Testis (tissue), 3 donors: ENCODE data around the gene ZNF524. TPM values are rescaled to one million over a fixed set of nuclear protein-coding genes. Genes with fewer than 3 reads are reported as not detected.

Experiments
- DNase-seq: peaks from one replicate; pipeline ENCODE4 v3.0.0-alpha.2; 2019
- H3K27ac ChIP-seq, 2 donors: fragments of 200-600 bp; sonication (generic); one replicate each; pipeline ENCODE4 v1.5.1; 2019
- H3K27me3 ChIP-seq: fragments of 200-600 bp; sonication (generic); one replicate; pipeline ENCODE4 v1.5.1; 2019
- H3K36me3 ChIP-seq: fragments of 200-600 bp; sonication (generic); one replicate; pipeline ENCODE4 v1.5.1; 2017; ENCODE audit warnings: low read depth; ENCODE audit errors: missing control alignments
- H3K4me1 ChIP-seq: fragments of 200-600 bp; sonication (generic); one replicate; pipeline ENCODE4 v1.5.1; 2019
- H3K4me3 ChIP-seq, 2 donors: fragments of 200-600 bp; sonication (generic); one replicate each; pipeline ENCODE4 v1.5.1; 2017 to 2019
- H3K9me3 ChIP-seq: fragments of 200-600 bp; sonication (generic); one replicate; pipeline ENCODE4 v1.5.1; 2017
- POLR2A ChIP-seq: fragments of 450-650 bp; IDR thresholded peaks from one replicate; pipeline ENCODE4 v1.6.1; 2017; ENCODE audit warnings: antibody characterized with exemption, mild to moderate bottlenecking, moderate library complexity
- WGBS, 2 donors: methylation state at CpG; one replicate each; pipeline ENCODE4 v1.1.5; 2018; 5-methylcytosine and 5-hydroxymethylcytosine counted together
- intact Hi-C: fragments of 100-400 bp; cut with DNase I; formaldehyde crosslinking; loops from one replicate; pipeline ENCODE4 v1.15.1; 2023; ENCODE audit warnings: low total_unique reads
- polyA plus RNA-seq: library from polyadenylated mRNA; stranded (reverse); fragments of 350-450 nt; fragmentation: Illumina TruSeq; extraction: RNeasy Lipid Tissue Mini Kit (QIAGEN cat#74804); gene quantifications from one replicate; pipeline ENCODE4 v1.2.3, GENCODE V29; 2014; ENCODE audit warnings: low read depth, low replicate concordance; ENCODE audit not compliant: insufficient read depth
- total RNA-seq, 2 donors: library from RNA; depleted of rRNA; stranded (reverse); fragments of >200 nt; gene quantifications; one replicate each; pipeline ENCODE4 v1.2.3, GENCODE V29; 2016
- TF ChIP-seq, protein P1 (sequence below), 3 experiments: fragments of 450-650 bp in 2 of 3; fragments of 200-600 bp in 1 of 3; sonication (generic) in 1 of 3; IDR thresholded peaks; one replicate each; pipeline ENCODE4 v1.5.1; 2016 to 2019; ENCODE audit warnings: antibody characterized with exemption in 3 of 3, mild to moderate bottlenecking in 2 of 3, moderate library complexity in 1 of 3

ZNF524 gene
- total and polyA plus RNA-seq, 3 donors from 2014 or later = 8.5 to 29.4 (median 25.0) TPM

DNA sequence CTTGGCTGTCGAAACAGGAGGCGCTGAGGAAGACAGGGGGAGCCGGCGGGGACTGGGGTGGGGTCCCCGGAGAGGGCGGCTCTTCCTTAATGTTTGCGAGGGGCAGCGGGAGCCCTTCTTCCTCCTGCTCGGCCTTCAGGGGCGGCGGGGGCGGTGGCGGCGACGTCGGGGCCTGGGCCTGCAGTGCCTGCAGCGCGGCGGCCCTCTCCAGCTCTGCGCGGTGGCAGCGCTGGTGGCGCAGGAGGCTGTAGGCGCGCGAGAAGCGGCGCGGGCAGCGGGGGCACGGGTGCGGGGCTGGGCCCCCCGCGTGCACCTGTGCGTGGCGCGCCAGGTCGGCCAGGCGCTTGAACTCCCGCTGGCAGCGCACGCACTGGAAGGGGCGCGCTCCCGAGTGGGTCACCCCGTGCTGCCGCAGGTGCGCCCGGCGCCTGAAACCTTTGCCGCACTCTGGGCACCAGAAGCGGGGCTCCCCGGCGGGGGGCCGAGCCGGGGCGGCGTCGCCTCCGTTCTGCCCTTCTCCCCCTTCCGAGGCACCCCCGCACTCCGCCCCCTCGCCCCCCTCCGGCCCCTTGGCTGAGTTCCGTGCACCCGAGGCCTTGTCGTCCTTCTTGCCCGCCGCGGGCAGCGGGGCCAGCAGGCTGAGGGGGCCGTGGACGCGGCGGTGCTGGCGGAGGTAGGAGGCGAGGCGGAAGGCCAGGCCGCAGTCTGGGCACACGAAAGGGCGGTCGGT, 21.9 kb upstream of the ZNF524 start:
- TF ChIP-seq, protein P1, sequence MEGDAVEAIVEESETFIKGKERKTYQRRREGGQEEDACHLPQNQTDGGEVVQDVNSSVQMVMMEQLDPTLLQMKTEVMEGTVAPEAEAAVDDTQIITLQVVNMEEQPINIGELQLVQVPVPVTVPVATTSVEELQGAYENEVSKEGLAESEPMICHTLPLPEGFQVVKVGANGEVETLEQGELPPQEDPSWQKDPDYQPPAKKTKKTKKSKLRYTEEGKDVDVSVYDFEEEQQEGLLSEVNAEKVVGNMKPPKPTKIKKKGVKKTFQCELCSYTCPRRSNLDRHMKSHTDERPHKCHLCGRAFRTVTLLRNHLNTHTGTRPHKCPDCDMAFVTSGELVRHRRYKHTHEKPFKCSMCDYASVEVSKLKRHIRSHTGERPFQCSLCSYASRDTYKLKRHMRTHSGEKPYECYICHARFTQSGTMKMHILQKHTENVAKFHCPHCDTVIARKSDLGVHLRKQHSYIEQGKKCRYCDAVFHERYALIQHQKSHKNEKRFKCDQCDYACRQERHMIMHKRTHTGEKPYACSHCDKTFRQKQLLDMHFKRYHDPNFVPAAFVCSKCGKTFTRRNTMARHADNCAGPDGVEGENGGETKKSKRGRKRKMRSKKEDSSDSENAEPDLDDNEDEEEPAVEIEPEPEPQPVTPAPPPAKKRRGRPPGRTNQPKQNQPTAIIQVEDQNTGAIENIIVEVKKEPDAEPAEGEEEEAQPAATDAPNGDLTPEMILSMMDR (IDR thresholded peaks at IDR 0.05) = no peak
- no peak for TF ChIP-seq POLR2A
- Histone ChIP-seq H3K9me3 (no peaks in the 10 kb centered on the region), H3K27ac (no peak overlapping the region), H3K27me3 (no peaks in the 10 kb centered on the region), H3K36me3 (no peaks in the 10 kb centered on the region), H3K4me1 (peaks cover 24% of the 10 kb centered on the region), H3K4me3 (peak overlapping the region in 1 of 2 donors; percentile 5)
- no peak for DNase-seq
- WGBS, 2 donors = 82 to 87% methylated on average over 22 to 82 of the region's 83 CpGs
- intact Hi-C loops = no loop called here

DNA sequence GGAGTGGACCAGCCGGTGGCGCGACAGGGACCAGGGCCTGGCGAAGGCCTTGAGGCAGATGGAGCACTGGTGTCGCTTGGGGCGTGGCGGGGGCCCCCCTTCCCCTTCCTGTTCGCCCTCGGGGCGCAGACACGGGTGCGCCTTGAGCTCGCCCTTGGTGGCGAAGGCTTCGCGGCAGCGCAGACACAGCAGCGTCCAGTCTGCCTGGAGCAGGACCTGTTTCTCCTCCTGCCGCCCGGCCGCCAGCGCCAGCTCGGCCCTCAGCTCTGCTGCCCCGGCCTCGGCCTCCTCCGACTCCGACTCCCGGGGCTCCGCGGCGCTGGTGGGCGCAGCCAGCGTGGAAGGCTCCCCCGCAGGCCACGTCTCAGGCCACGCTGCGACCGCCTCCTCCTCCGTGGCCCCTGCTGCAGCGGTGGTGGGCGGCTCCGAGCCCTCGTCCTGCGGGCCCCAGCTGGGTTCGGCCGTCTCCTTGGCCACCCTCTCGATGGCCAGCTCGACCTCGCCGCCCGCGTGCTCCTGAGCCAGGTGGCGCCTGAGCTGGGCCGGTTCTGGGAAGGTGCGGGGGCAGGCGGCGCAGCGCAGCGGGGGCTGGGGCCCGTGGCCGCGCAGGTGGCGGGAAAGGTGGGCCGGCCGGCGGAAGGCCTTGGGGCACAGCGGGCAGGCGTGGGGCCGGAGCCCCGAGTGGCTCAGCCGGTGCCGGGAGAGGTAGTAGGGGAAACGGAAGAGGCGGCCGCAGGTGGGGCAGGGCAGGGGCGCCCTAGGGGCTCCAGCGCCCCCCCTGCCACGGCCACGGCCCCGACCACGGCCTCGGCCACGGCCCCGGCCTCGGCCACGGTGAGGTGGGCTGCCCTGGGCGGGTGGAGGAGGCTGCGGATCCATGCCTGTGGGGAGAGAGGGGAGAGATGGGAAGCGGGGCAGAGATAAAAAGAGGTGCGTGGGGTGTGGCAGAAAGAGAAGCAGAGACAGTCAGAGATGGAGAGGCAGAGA, 21.0 kb upstream of the ZNF524 start:
- Histone ChIP-seq H3K36me3 (no peaks in the 10 kb centered on the region), H3K27me3 (no peaks in the 10 kb centered on the region), H3K9me3 (no peaks in the 10 kb centered on the region), H3K4me3 (peak overlapping the region in 1 of 2 donors; percentile 5), H3K27ac (no peak overlapping the region), H3K4me1 (peaks cover 24% of the 10 kb centered on the region)
- intact Hi-C loops = no loop called here
- DNase-seq = no peak
- WGBS, 2 donors = 63 to 81% methylated on average over 38 to 82 of the region's 90 CpGs
- TF ChIP-seq POLR2A = no peak
- TF ChIP-seq, protein P1 (IDR thresholded peaks at IDR 0.05) = no peak

DNA sequence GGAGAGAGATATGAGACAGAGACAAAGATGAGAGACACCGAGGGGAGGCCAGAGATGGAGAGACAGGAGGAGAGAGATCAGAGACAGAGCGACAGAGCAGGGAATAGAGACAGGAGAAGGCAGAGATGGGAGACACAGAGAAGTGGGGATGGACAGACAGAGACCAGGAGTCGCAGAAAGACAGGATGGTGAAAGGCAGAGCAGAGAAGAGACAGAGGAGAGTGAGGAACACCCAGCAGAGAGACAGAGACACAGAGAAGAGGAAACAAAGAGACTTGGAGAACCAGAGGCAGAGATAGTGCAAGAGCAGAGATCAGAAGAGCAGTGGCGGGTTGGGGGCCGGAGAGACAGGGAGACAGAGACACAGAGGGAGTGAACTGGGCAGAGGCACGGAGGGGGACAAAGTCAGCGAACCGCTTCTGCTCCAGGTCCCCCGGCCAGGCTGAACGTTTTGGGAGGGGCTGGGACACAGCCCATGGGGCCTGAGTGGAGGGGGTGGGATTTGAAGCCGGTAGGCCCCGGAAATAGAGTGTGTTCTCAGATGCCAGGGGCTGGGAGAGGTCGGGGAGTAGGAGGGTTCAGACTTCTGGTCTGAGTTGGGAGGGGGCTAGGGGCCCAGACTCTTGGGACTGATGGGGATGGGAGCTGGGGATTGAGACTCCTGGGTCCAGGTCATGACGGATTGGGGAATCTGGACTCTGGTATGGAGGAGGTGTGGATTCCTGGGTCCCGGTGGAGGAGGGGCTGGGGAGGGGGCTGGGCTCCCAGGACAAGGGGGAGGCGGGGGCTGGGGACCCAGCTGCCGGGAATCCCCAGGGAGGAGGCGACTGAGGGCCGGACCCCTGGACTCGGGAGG, 20.1 kb upstream of the ZNF524 start:
- intact Hi-C loops = no loop called here
- peaks cover 24% of the 10 kb centered on the region for H3K4me1 ChIP-seq
- no peaks in the 10 kb centered on the region for H3K9me3 ChIP-seq
- TF ChIP-seq, protein P1 (IDR thresholded peaks at IDR 0.05) = no peak
- no peak for TF ChIP-seq POLR2A
- no peak for DNase-seq
- no peaks in the 10 kb centered on the region for H3K27me3 ChIP-seq
- peak overlapping the region; percentile 89 for H3K27ac ChIP-seq
- H3K4me3 ChIP-seq = peak overlapping the region; percentile 68 to 85
- WGBS, 2 donors = 10 to 11% methylated on average over 15 to 19 of the region's 20 CpGs
- H3K36me3 ChIP-seq = no peaks in the 10 kb centered on the region

DNA sequence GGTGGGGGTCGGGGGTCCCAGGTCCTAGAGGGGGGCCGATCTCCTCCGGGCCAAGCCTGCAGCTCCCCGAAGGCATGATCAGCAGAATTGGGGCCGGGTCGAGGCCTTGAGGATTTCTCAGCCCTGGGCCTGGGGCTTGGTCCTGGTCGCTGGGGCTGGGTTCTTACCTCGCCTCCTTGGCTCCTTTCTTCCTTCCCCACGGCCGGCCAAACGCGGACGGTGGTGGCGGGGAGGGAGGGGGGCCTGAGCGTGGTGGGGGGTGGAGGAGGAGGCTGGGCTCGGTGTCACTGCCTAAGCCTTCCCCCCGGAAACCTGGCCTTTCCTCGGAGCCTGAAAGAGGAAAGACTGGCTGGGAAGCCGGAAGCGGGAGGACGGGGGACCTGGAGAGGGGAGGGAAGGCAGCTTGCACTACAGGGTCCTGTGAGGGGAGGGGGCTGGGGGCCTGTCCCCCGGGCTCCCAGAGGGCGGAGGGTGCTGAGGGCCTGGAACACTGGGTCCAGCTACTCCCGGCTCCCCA, 19.4 kb upstream of the ZNF524 start, which contains the start of gene ZNF579:
Gene ZNF579 (minus strand): TSS at position 221 of the 517 bp plus-strand sequence. CDS start 1,209 bp downstream, outside the sequence.
- Histone ChIP-seq H3K4me1 (peaks cover 24% of the 10 kb centered on the region), H3K9me3 (no peaks in the 10 kb centered on the region), H3K36me3 (no peaks in the 10 kb centered on the region), H3K4me3 (peak within 1 kb of the TSS; percentile 68 to 85), H3K27ac (peak within 1 kb of the TSS; percentile 89), H3K27me3 (no peaks in the 10 kb centered on the region)
- intact Hi-C loops = no loop called here
- 0 to 5% methylated on average over 5 to 24 of the region's 24 CpGs for WGBS, 2 donors
- peak; percentile 86 for DNase-seq
- TF ChIP-seq POLR2A = no peak
- TF ChIP-seq, protein P1 (IDR thresholded peaks at IDR 0.05) = no peak
